Measurements from ENCODE around the gene CORO1C. TPM values are rescaled to one million over a fixed set of nuclear protein-coding genes. Genes with fewer than 3 reads are reported as not detected.

Gene CORO1C
- total RNA-seq, 4 donors from 2014 or later, result 24.7 to 47.6 (median 30.9) TPM

GRCh38 chr12:108702595-108703320 is 28.6 kb downstream of the CORO1C start:
- in situ Hi-C loops (cut with MboI; ENCODE audit: low sequenced_read_pairs in 4 of 4), result no loop called here
- ATAC-seq, result no peak
- no peak overlapping the region for H3K4me3 ChIP-seq

GRCh38 chr12:108701779-108702441 is 29.4 kb downstream of the CORO1C start:
- ATAC-seq (peak; percentile 20 to 29), DNase-seq (no peak)
- TF ChIP-seq CTCF (IDR thresholded peaks at IDR 0.05 in 4 of 5, conservative IDR thresholded peaks at IDR 0.05 in 1 of 5), result no peak
- no peak for TF ChIP-seq POLR2A (IDR thresholded peaks at IDR 0.05)
- Histone ChIP-seq H3K4me1 (peaks cover 85 to 97% of the 10 kb centered on the region in 2 donors), H3K27me3 (no peaks in the 10 kb centered on the region), H3K36me3 (peaks cover 0 to 4% of the 10 kb centered on the region in 2 donors), H3K27ac (peak overlapping the region; percentile 92 to 98 (median 96)), H3K9me3 (no peaks in the 10 kb centered on the region), H3K4me3 (peak overlapping the region in 2 of 4 donors; percentile 3 to 8)
- intact Hi-C loops (cut with DNase I; ENCODE audit: low total_unique reads) (no loop called here), in situ Hi-C loops (cut with MboI; ENCODE audit: low sequenced_read_pairs in 4 of 4) (no loop called here)

More at GRCh38 chr12:108702595-108703320, 28.6 kb downstream of the CORO1C start:
- no peak for DNase-seq
- peaks cover 85 to 98% of the 10 kb centered on the region in 2 donors for H3K4me1 ChIP-seq
- peaks cover 0 to 4% of the 10 kb centered on the region in 2 donors for H3K36me3 ChIP-seq
- H3K27me3 ChIP-seq, result no peaks in the 10 kb centered on the region
- intact Hi-C loops (cut with DNase I; ENCODE audit: low total_unique reads), result no loop called here
- peak overlapping the region; percentile 92 to 98 (median 96) for H3K27ac ChIP-seq
- H3K9me3 ChIP-seq, result no peaks in the 10 kb centered on the region
- TF ChIP-seq CTCF (IDR thresholded peaks at IDR 0.05 in 4 of 5, conservative IDR thresholded peaks at IDR 0.05 in 1 of 5) (no peak), POLR2A (IDR thresholded peaks at IDR 0.05) (no peak)

GRCh38 chr12:108700833-108701541 is 30.3 kb downstream of the CORO1C start:
- DNase-seq (peak; percentile 41 to 75), ATAC-seq (peak; percentile 48 to 62)
- no peaks in the 10 kb centered on the region for H3K9me3 ChIP-seq
- TF ChIP-seq CTCF (IDR thresholded peaks at IDR 0.05 in 4 of 5, conservative IDR thresholded peaks at IDR 0.05 in 1 of 5) (no peak), POLR2A (IDR thresholded peaks at IDR 0.05) (peak in 1 of 2 donors; percentile 28)
- peak overlapping the region in 2 of 4 donors; percentile 3 to 8 for H3K4me3 ChIP-seq
- peaks cover 91 to 97% of the 10 kb centered on the region in 2 donors for H3K4me1 ChIP-seq
- peak overlapping the region; percentile 92 to 98 (median 96) for H3K27ac ChIP-seq
- intact Hi-C loops (cut with DNase I; ENCODE audit: low total_unique reads) (no loop called here), in situ Hi-C loops (cut with MboI; ENCODE audit: low sequenced_read_pairs in 4 of 4) (no loop called here)
- H3K27me3 ChIP-seq, result no peaks in the 10 kb centered on the region
- H3K36me3 ChIP-seq, result peaks cover 0 to 4% of the 10 kb centered on the region in 2 donors

GRCh38 chr12:108699955-108700563 is 31.3 kb downstream of the CORO1C start:
- Histone ChIP-seq H3K4me3 (no peak overlapping the region), H3K4me1 (peaks cover 92 to 98% of the 10 kb centered on the region in 2 donors), H3K27me3 (no peaks in the 10 kb centered on the region), H3K9me3 (no peaks in the 10 kb centered on the region), H3K36me3 (peaks cover 0 to 4% of the 10 kb centered on the region in 2 donors), H3K27ac (peak overlapping the region; percentile 92 to 98 (median 96))
- DNase-seq, result no peak
- ATAC-seq, result no peak
- in situ Hi-C loops (cut with MboI; ENCODE audit: low sequenced_read_pairs in 4 of 4) (loop anchor here in 1 of 4 donors (25.0 kb wide), 1 partner anchor 412 kb away; the partner anchor contains the start of gene ACACB), intact Hi-C loops (cut with DNase I; ENCODE audit: low total_unique reads) (no loop called here)
- no peak for TF ChIP-seq POLR2A (IDR thresholded peaks at IDR 0.05)
- no peak for TF ChIP-seq CTCF (IDR thresholded peaks at IDR 0.05 in 4 of 5, conservative IDR thresholded peaks at IDR 0.05 in 1 of 5)
